Measurements from ENCODE around the gene PRDM1.

GRCh38 chr6:106108129-106108528 lies 22.0 kb downstream of the PRDM1 start:
- TF ChIP-seq, protein P1, sequence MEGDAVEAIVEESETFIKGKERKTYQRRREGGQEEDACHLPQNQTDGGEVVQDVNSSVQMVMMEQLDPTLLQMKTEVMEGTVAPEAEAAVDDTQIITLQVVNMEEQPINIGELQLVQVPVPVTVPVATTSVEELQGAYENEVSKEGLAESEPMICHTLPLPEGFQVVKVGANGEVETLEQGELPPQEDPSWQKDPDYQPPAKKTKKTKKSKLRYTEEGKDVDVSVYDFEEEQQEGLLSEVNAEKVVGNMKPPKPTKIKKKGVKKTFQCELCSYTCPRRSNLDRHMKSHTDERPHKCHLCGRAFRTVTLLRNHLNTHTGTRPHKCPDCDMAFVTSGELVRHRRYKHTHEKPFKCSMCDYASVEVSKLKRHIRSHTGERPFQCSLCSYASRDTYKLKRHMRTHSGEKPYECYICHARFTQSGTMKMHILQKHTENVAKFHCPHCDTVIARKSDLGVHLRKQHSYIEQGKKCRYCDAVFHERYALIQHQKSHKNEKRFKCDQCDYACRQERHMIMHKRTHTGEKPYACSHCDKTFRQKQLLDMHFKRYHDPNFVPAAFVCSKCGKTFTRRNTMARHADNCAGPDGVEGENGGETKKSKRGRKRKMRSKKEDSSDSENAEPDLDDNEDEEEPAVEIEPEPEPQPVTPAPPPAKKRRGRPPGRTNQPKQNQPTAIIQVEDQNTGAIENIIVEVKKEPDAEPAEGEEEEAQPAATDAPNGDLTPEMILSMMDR (IDR thresholded peaks at IDR 0.05 in 4 of 5, conservative IDR thresholded peaks at IDR 0.05 in 1 of 5): no peak
- no peak for TF ChIP-seq POLR2A (IDR thresholded peaks at IDR 0.05)

Measured in gastrocnemius medialis (tissue), 4 donors.